ENCODE results near the gene PRKCA. TPM values are rescaled to one million over a fixed set of nuclear protein-coding genes. Genes with fewer than 3 reads are reported as not detected.

The PRKCA gene
- total and polyA plus RNA-seq, 2 of the 13 experiments (the other 11 are each of a cell fraction or from before 2014, with no cell fraction given) = 18.5 to 21.5 TPM

DNA sequence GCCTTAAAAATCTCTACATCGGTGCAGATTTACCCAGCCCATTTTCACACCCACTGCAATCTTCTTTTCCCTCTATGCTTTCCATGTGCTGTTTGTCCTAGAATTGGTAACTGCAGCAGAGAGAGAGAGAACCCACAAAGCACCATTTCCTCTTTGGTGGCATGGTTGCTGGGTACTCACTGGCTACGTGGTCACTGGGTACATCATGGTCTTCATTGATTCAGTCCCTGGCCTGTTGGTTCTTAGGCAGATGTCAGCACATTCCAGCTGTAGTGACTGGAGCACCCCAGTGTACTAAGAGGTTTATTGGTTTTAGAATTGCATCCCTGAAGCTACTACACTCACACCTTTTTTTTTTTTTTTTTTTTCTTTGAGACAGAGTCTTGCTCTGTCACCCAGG is 376.4 kb downstream of the PRKCA start (continued):
- TF ChIP-seq, protein P1, sequence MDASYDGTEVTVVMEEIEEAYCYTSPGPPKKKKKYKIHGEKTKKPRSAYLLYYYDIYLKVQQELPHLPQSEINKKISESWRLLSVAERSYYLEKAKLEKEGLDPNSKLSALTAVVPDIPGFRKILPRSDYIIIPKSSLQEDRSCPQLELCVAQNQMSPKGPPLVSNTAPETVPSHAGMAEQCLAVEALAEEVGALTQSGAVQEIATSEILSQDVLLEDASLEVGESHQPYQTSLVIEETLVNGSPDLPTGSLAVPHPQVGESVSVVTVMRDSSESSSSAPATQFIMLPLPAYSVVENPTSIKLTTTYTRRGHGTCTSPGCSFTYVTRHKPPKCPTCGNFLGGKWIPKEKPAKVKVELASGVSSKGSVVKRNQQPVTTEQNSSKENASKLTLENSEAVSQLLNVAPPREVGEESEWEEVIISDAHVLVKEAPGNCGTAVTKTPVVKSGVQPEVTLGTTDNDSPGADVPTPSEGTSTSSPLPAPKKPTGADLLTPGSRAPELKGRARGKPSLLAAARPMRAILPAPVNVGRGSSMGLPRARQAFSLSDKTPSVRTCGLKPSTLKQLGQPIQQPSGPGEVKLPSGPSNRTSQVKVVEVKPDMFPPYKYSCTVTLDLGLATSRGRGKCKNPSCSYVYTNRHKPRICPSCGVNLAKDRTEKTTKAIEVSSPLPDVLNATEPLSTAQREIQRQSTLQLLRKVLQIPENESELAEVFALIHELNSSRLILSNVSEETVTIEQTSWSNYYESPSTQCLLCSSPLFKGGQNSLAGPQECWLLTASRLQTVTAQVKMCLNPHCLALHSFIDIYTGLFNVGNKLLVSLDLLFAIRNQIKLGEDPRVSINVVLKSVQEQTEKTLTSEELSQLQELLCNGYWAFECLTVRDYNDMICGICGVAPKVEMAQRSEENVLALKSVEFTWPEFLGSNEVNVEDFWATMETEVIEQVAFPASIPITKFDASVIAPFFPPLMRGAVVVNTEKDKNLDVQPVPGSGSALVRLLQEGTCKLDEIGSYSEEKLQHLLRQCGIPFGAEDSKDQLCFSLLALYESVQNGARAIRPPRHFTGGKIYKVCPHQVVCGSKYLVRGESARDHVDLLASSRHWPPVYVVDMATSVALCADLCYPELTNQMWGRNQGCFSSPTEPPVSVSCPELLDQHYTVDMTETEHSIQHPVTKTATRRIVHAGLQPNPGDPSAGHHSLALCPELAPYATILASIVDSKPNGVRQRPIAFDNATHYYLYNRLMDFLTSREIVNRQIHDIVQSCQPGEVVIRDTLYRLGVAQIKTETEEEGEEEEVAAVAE (CRISPR knock-in tag; IDR thresholded peaks at IDR 0.05; ENCODE audit: borderline replicate concordance) = no peak
- TF ChIP-seq, protein P2, sequence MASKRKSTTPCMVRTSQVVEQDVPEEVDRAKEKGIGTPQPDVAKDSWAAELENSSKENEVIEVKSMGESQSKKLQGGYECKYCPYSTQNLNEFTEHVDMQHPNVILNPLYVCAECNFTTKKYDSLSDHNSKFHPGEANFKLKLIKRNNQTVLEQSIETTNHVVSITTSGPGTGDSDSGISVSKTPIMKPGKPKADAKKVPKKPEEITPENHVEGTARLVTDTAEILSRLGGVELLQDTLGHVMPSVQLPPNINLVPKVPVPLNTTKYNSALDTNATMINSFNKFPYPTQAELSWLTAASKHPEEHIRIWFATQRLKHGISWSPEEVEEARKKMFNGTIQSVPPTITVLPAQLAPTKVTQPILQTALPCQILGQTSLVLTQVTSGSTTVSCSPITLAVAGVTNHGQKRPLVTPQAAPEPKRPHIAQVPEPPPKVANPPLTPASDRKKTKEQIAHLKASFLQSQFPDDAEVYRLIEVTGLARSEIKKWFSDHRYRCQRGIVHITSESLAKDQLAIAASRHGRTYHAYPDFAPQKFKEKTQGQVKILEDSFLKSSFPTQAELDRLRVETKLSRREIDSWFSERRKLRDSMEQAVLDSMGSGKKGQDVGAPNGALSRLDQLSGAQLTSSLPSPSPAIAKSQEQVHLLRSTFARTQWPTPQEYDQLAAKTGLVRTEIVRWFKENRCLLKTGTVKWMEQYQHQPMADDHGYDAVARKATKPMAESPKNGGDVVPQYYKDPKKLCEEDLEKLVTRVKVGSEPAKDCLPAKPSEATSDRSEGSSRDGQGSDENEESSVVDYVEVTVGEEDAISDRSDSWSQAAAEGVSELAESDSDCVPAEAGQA (IDR thresholded peaks at IDR 0.05; ENCODE audit: low read depth) = no peak
- TF ChIP-seq, protein P2 (CRISPR knock-in tag; IDR thresholded peaks at IDR 0.05; ENCODE audit: borderline replicate concordance) = no peak
- TF ChIP-seq SP4 (CRISPR knock-in tag; IDR thresholded peaks at IDR 0.05) = no peak
- no peak for TF ChIP-seq MATR3 (CRISPR knock-in tag; IDR thresholded peaks at IDR 0.05)
- TF ChIP-seq MEIS2 (CRISPR knock-in tag; IDR thresholded peaks at IDR 0.05) = no peak
- TF ChIP-seq, protein P3, sequence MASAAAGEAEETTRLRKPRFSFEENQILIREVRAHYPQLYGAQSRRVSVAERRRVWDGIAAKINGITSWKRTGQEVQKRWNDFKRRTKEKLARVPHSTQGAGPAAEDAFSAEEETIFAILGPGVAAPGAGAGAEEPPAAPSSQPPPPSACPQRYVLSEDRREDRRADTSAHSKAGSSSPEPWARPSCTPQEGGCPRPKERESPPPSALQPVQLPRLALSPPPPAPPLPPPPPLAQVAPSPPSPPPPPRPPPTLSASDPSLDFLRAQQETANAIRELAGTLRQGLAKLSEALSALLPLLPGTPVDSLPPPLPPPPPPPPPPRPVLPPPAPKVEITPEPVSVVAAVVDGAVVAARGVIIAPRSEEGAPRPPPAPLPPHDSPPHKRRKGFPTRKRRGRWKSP (CRISPR knock-in tag; IDR thresholded peaks at IDR 0.05) = no peak

Data from HepG2 (cell line).